Right lobe of liver (tissue), 6 donors: ENCODE results near the gene MICALL1. TPM values are rescaled to one million over a fixed set of nuclear protein-coding genes. Genes with fewer than 3 reads are reported as not detected.

Experiments used
- ATAC-seq, 4 donors: fragments of 200-7000 bp; cut with Tn5 transposase; one replicate each; pipeline ENCODE4 v1.9.1; 2020; ENCODE audit warnings: mild to moderate bottlenecking in 4 of 4, moderate library complexity in 4 of 4
- DNase-seq, 3 donors: peaks; one replicate each; pipeline ENCODE4 v3.0.0-alpha.2; 2020
- H3K27ac ChIP-seq, 3 donors: fragments of 200-600 bp; one replicate each; pipeline ENCODE4 v1.8.0; 2022
- H3K27me3 ChIP-seq, 2 donors: fragments of 200-600 bp; one replicate each; pipeline ENCODE4 v1.8.0; 2022
- H3K36me3 ChIP-seq, 4 donors: fragments of 200-600 bp; sonication (generic) in 1 of 4; one replicate each; pipeline versions ENCODE4 v1.5.1 to v1.8.0; 2017 to 2022; ENCODE audit warnings: control low read depth in 1 of 4
- H3K4me1 ChIP-seq, 4 donors: fragments of 200-600 bp; sonication (generic) in 1 of 4; one replicate each; pipeline versions ENCODE4 v1.5.1 to v1.8.0; 2017 to 2022; ENCODE audit warnings: control low read depth in 1 of 4
- H3K4me3 ChIP-seq, 3 donors: fragments of 200-600 bp; one replicate each; pipeline ENCODE4 v1.8.0; 2022
- H3K9me3 ChIP-seq, 4 donors: fragments of 200-600 bp; sonication (generic) in 1 of 4; one replicate each; pipeline versions ENCODE4 v1.5.1 to v1.8.0; 2017 to 2022; ENCODE audit warnings: control low read depth in 1 of 4
- POLR2A ChIP-seq: fragments of 450-650 bp; IDR thresholded peaks from one replicate; pipeline ENCODE4 v1.6.1; 2017; ENCODE audit warnings: antibody characterized with exemption, mild to moderate bottlenecking
- WGBS: methylation state at CpG from one replicate; pipeline ENCODE4 v1.1.6; 2018; ENCODE audit warnings: low coverage, low lambda C conversion rate; ENCODE audit not compliant: insufficient coverage; ENCODE audit errors: missing lambda C conversion rate; 5-methylcytosine and 5-hydroxymethylcytosine counted together
- intact Hi-C, 2 donors: fragments of 100-400 bp; cut with DNase I; formaldehyde crosslinking; loops; one replicate each; pipeline versions ENCODE4 v1.11.2 to v1.14.1; 2022
- total RNA-seq, 6 experiments: library from RNA; depleted of rRNA in 2 of 6; stranded (reverse); fragments of >200 nt in 2 of 6; fragmentation: NEBNext Ultra II Directional in 3 of 6; extraction: Animal tissue kit (Norgen Biotek cat#: 25700) in 3 of 6; gene quantifications; one replicate each; pipeline versions ENCODE4 v1.1.0 to v1.2.4, GENCODE V29; 2016 to 2023
- TF ChIP-seq, protein P1 (sequence below), 4 donors: fragments of 200-600 bp in 3 of 4; fragments of 450-650 bp in 1 of 4; IDR thresholded peaks; one replicate each; pipeline versions ENCODE4 v1.5.1 to v1.8.0; 2016 to 2022; ENCODE audit warnings: antibody characterized with exemption in 4 of 4, mild to moderate bottlenecking in 2 of 4
- donor health status: DM: no; HTN: yes; CAD: no.
- donor health status: DM: no; HTN: no; CAD: no.
- donor health status: DM: no; HTN: no; CAD: no.
- donor health status: DM: no; HTN: yes; CAD: no.
- donor health status: DM: no; HTN: yes; CAD: no.

Gene MICALL1
- total RNA-seq, 6 experiments from 2014 or later: 6.5 to 19.0 (median 10.3) TPM

DNA sequence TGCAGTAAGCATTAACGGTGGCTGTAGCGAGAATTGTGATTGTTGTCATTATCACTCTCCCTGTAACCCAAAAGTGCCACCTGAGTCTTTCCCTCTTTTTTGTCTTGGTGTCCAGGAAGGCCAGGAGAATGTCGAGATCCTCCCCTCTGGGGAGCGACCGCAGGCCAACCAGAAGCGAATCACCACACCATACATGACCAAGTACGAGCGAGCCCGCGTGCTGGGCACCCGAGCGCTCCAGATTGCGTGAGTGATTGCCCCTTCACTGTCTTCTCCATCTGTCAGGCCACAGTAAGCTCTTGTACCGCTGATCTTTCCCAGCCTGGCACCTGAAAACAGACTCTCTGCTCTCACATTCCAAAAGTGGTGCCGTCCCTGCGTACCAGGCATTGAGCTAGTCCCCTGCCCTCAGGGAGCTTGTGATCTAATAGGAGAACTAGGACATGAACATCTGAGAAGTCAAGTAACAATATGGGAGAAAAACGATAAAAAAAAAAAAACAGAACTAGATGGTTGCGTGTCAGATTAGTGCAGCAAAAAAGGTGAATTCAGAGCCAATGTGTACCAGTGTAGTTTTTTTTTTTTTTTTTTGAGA lies 53.2 kb downstream of the MICALL1 start:
- Histone ChIP-seq H3K27ac (no peak overlapping the region), H3K27me3 (no peaks in the 10 kb centered on the region)

DNA sequence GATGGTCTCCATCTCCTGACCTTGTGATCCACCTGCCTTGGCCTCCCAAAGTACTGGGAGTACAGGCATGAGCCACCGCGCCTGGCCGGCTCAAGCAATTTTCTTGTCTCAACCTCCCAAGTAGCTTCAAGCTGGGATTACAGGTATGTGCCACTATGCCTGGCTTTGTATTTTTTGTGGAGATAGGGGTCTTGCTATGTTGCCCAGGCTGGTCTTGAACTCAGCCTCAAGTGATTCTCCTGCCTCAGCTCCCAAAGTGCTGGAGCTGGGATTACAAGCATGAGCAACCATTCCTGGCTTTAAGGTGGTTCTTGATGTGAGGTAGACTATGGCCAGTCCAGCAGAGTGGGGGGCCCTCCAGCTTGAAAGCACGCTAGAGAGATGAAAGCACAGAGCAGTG lies 55.0 kb downstream of the MICALL1 start:
- 96% methylated on average over 4 of the region's 4 CpGs for WGBS
- Histone ChIP-seq H3K27ac (no peak overlapping the region), H3K4me3 (no peak overlapping the region), H3K36me3 (peaks cover 3 to 75% (median 21%) of the 10 kb centered on the region in 4 donors), H3K9me3 (no peaks in the 10 kb centered on the region), H3K27me3 (no peaks in the 10 kb centered on the region), H3K4me1 (peaks cover 0 to 17% (median 5%) of the 10 kb centered on the region in 4 donors)
- DNase-seq (no peak), ATAC-seq (no peak)
- intact Hi-C loops: no loop called here
- TF ChIP-seq POLR2A: no peak
- TF ChIP-seq, protein P1, sequence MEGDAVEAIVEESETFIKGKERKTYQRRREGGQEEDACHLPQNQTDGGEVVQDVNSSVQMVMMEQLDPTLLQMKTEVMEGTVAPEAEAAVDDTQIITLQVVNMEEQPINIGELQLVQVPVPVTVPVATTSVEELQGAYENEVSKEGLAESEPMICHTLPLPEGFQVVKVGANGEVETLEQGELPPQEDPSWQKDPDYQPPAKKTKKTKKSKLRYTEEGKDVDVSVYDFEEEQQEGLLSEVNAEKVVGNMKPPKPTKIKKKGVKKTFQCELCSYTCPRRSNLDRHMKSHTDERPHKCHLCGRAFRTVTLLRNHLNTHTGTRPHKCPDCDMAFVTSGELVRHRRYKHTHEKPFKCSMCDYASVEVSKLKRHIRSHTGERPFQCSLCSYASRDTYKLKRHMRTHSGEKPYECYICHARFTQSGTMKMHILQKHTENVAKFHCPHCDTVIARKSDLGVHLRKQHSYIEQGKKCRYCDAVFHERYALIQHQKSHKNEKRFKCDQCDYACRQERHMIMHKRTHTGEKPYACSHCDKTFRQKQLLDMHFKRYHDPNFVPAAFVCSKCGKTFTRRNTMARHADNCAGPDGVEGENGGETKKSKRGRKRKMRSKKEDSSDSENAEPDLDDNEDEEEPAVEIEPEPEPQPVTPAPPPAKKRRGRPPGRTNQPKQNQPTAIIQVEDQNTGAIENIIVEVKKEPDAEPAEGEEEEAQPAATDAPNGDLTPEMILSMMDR (IDR thresholded peaks at IDR 0.05): no peak

More for the DNA sequence above, 53.2 kb downstream of the MICALL1 start:
- no peak overlapping the region for H3K4me3 ChIP-seq
- intact Hi-C loops: no loop called here
- no peak for ATAC-seq
- TF ChIP-seq POLR2A: no peak
- TF ChIP-seq, protein P1 (IDR thresholded peaks at IDR 0.05): no peak
- no peaks in the 10 kb centered on the region for H3K9me3 ChIP-seq
- peaks cover 0 to 34% (median 6%) of the 10 kb centered on the region in 4 donors for H3K4me1 ChIP-seq
- WGBS: 93% methylated on average over 6 of the region's 18 CpGs
- H3K36me3 ChIP-seq: peaks cover 3 to 71% (median 21%) of the 10 kb centered on the region in 4 donors
- DNase-seq: no peak

DNA sequence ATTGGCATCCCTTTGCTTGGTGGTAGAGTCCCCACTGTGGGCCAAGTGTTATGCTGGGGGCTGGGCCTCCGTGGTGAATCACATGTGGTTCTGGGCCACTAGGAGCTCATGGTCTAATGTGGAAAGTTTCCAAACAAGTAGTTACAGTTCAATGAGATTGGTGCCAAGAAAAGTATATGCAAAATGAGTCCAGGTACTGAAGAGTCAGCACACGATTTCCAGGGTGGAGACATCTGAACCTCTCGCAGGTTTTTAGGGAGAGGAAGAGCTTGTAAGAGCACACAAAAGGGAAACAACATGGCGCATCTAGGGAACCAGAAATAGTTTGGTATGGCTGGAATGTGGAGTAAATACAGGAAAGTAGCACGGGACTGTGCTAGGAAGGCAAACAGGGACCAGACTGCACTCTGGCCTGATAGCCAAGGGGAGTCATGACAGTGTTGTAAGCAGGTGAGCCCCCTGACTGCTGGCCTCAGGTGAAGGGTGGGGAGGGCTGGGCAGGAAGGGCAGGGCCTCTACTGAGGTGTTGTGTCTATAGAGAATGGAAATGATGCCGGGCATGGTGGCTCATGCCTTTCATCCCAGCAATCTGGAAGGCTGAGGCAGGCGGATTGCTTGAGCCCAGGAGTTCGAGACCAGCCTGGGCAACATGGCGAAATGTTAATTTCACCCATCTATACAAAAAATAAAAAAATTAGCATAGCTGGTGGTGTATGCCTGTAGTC lies 60.0 kb downstream of the MICALL1 start:
- no peak for DNase-seq
- H3K4me1 ChIP-seq: no peaks in the 10 kb centered on the region
- H3K9me3 ChIP-seq: no peaks in the 10 kb centered on the region
- TF ChIP-seq, protein P1 (IDR thresholded peaks at IDR 0.05): no peak
- no peak for TF ChIP-seq POLR2A
- H3K36me3 ChIP-seq: peaks cover 3 to 50% (median 17%) of the 10 kb centered on the region in 4 donors
- ATAC-seq: no peak
- WGBS: 68% methylated on average over 8 of the region's 9 CpGs
- H3K27ac ChIP-seq: no peak overlapping the region
- intact Hi-C loops: no loop called here
- H3K27me3 ChIP-seq: no peaks in the 10 kb centered on the region
- H3K4me3 ChIP-seq: no peak overlapping the region

DNA sequence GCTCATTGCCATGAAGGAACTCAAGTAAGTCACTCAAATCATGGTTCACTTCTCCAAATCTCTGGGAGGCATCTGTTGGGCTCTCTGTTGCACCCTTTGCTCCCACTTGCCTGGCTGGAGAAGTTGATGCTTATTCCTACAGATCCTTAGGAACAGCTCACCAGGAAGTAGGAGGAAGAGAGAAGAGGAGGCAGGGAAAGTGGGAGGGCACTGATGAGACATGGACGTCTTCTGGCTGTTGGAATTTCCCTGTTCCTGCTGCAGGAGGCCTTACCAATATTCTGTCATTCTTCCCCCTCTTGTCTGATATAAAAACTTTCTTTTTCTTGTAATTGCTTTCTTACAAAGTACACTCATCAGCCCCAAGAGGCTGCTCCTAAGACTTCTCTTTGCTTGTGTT lies 61.0 kb downstream of the MICALL1 start:
- Histone ChIP-seq H3K4me1 (no peaks in the 10 kb centered on the region), H3K4me3 (no peak overlapping the region), H3K27ac (no peak overlapping the region), H3K36me3 (peaks cover under 1 to 40% (median 13%) of the 10 kb centered on the region in 4 donors), H3K9me3 (no peaks in the 10 kb centered on the region), H3K27me3 (no peaks in the 10 kb centered on the region)
- 69% methylated on average over 1 of the region's 1 CpG for WGBS
- no peak for DNase-seq
- TF ChIP-seq, protein P1 (IDR thresholded peaks at IDR 0.05): no peak
- TF ChIP-seq POLR2A: no peak
- intact Hi-C loops: no loop called here
- no peak for ATAC-seq
